Stimulated activated naive CD8-positive, alpha-beta T cell treated with anti-CD3 and anti-CD28 coated beads, Interleukin-15, Interleukin-2, amounts not matched to agents 100 ng/mL and 50 ng/mL, for 24 hours (primary cell): ENCODE measurements around the gene LXN.
"Not testable (repeated sequence)": the region's sequence is repeated elsewhere in the genome, so short reads cannot be mapped to it uniquely, and the experiment has no call there.

ENCODE experiments used
- H3K27ac Mint-ChIP-seq: one replicate; pipeline ENCODE4 v1.8.0; 2021; ENCODE audit warnings: mild to moderate bottlenecking, mixed read lengths
- H3K27me3 Mint-ChIP-seq: one replicate; pipeline ENCODE4 v1.8.0; 2021; ENCODE audit warnings: mixed read lengths
- H3K36me3 Mint-ChIP-seq: one replicate; pipeline ENCODE4 v1.8.0; 2021; ENCODE audit warnings: low read depth, mixed read lengths
- H3K4me1 Mint-ChIP-seq: one replicate; pipeline ENCODE4 v1.8.0; 2021; ENCODE audit warnings: low read depth, mixed read lengths
- H3K4me3 Mint-ChIP-seq: one replicate; pipeline ENCODE4 v1.8.0; 2021; ENCODE audit warnings: mild to moderate bottlenecking, mixed read lengths
- H3K9me3 Mint-ChIP-seq: one replicate; pipeline ENCODE4 v1.8.0; 2021; ENCODE audit warnings: mixed read lengths

The LXN gene

DNA sequence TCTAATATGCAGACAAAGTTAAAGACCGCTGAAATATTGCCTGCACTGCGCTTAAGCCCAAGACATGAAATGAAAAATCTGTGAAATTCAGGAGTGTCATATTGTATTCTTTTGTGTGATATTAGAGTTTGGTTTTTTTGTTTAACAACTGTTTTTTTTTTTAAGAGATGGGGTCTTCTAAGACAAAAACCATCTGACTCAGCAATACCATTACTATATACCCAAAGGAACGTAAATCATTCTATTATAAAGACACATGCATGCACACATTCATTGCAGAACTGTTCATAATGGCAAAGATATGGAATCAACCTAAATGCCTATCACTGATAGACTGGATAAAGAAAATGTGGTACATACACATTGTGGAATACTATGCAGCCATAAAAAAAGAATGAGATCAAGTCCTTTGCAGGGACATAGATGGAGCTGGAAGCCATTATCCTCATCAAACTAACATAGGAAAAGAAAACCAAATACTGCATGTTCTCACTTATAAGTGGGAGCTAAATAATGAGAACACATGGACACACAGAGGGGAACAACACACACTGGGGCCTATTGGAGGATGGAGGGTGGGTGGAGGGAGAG lies 21.5 kb upstream of the LXN start:
- H3K27me3 Mint-ChIP-seq, H3K27ac Mint-ChIP-seq, H3K4me1 Mint-ChIP-seq, H3K9me3 Mint-ChIP-seq, H3K4me3 Mint-ChIP-seq: not testable (repeated sequence)
- peaks cover 64% of the 10 kb centered on the region for H3K36me3 Mint-ChIP-seq

DNA sequence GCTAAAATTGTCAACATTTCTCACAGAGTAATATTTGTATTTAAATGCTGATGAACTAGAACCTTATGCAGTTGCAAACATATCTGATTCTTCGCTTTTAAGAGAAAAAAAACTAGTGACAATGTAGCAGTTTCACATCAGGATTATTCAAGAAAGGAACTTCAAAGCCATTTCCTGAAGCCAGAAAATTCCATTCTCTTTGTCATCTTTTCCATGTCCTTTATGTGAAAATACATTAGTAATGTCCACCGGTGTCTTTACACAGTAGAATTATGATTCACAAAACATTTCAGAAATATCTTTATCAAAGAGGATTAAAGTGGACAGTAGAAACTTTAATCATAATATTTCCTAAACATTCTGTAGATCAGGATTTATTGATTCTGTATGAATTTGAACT lies 12.7 kb upstream of the LXN start:
- H3K36me3 Mint-ChIP-seq, result peaks cover 52% of the 10 kb centered on the region
- H3K4me3 Mint-ChIP-seq, result no peak overlapping the region
- H3K9me3 Mint-ChIP-seq, result no peaks in the 10 kb centered on the region
- no peaks in the 10 kb centered on the region for H3K27me3 Mint-ChIP-seq
- H3K4me1 Mint-ChIP-seq, result no peaks in the 10 kb centered on the region
- H3K27ac Mint-ChIP-seq, result no peak overlapping the region

DNA sequence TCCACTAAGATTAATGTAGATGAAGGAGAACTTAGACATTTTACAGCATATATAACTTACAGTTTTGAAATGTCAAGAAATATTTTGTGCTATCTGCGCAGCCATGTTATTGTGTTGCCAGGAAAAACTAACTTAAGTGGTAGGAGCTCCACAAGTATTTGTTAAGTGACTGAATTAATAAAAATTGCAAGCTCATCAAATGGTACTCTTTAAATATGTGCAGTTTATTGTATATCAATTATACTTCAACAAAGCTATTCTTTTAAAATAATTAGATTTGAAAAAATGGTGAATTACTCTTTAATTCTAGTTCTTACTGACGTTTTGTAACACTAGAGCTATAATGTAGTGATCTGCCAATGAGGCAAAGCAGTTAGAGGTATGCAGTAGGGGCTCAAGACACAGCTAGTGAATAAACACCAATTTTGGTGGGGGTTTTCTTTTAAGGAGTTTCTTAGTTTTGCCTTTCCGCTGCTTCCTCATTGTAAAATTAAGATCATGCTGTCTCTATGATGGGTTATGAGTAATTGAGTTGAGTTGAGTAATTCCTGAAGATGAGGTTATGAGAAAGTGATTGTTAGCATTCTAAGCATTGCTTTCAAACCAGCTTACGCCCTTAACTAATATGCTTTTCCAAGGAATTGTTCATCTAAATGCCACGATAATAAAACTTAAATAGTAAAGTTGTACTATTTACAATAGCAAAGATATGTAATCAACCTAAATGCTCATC lies 10.9 kb upstream of the LXN start:
- H3K27ac Mint-ChIP-seq, result no peak overlapping the region
- H3K27me3 Mint-ChIP-seq, result no peaks in the 10 kb centered on the region
- H3K4me3 Mint-ChIP-seq, result no peak overlapping the region
- no peaks in the 10 kb centered on the region for H3K4me1 Mint-ChIP-seq
- H3K36me3 Mint-ChIP-seq, result peaks cover 41% of the 10 kb centered on the region
- H3K9me3 Mint-ChIP-seq, result no peaks in the 10 kb centered on the region

- Mint-ChIP-seq H3K27ac (no peak overlapping the region), H3K27me3 (no peaks in the 10 kb centered on the region), H3K36me3 (peaks cover 49% of the 10 kb centered on the region), H3K9me3 (no peaks in the 10 kb centered on the region), H3K4me3 (no peak overlapping the region), H3K4me1 (no peaks in the 10 kb centered on the region)
These were observed 8.4 kb upstream of the LXN start for GRCh38 chr3:158680861-158681260.

DNA sequence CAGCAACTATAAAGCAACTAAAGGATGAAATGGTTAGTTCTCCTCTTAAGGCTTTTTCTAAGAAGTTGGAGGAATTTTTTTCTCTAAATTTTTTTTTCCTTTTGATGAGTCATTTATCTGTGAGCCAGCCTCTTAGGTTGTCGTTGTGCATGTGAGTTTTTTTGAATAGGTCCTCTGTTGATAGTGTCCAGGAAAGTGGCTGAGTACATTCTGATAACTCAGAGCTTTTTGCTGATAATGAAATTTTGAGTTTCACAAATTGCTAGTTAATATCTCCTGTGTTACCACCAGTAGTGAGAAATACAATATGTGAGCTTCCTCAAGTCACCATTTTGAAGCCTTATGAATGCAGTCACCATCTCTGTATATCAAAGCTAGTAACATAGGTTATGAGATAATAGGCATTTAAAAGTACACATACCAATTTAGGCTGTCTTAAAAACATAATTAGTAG lies 7.1 kb upstream of the LXN start:
- Mint-ChIP-seq H3K9me3 (no peaks in the 10 kb centered on the region), H3K36me3 (peaks cover 41% of the 10 kb centered on the region), H3K27me3 (no peaks in the 10 kb centered on the region), H3K4me3 (no peak overlapping the region), H3K4me1 (no peaks in the 10 kb centered on the region), H3K27ac (no peak overlapping the region)

GRCh38 chr3:158678687-158679086 lies 6.2 kb upstream of the LXN start:
- no peak overlapping the region for H3K4me3 Mint-ChIP-seq
- H3K4me1 Mint-ChIP-seq, result no peaks in the 10 kb centered on the region
- no peak overlapping the region for H3K27ac Mint-ChIP-seq
- no peaks in the 10 kb centered on the region for H3K27me3 Mint-ChIP-seq
- no peaks in the 10 kb centered on the region for H3K9me3 Mint-ChIP-seq
- H3K36me3 Mint-ChIP-seq, result peaks cover 41% of the 10 kb centered on the region

- H3K4me1 Mint-ChIP-seq, result peaks cover 30% of the 10 kb centered on the region
- H3K4me3 Mint-ChIP-seq, result peak overlapping the region; percentile 84
- H3K36me3 Mint-ChIP-seq, result peaks cover 67% of the 10 kb centered on the region
- peak overlapping the region; percentile 79 for H3K27ac Mint-ChIP-seq
- H3K27me3 Mint-ChIP-seq, result no peaks in the 10 kb centered on the region
- no peaks in the 10 kb centered on the region for H3K9me3 Mint-ChIP-seq
These were observed 630 bp downstream of the LXN start for GRCh38 chr3:158671821-158672214.

GRCh38 chr3:158668506-158668905 lies 3.9 kb downstream of the LXN start:
- Mint-ChIP-seq H3K27ac (no peak overlapping the region), H3K36me3 (peaks cover 85% of the 10 kb centered on the region), H3K9me3 (no peaks in the 10 kb centered on the region), H3K4me1 (peaks cover 30% of the 10 kb centered on the region), H3K4me3 (no peak overlapping the region), H3K27me3 (no peaks in the 10 kb centered on the region)

DNA sequence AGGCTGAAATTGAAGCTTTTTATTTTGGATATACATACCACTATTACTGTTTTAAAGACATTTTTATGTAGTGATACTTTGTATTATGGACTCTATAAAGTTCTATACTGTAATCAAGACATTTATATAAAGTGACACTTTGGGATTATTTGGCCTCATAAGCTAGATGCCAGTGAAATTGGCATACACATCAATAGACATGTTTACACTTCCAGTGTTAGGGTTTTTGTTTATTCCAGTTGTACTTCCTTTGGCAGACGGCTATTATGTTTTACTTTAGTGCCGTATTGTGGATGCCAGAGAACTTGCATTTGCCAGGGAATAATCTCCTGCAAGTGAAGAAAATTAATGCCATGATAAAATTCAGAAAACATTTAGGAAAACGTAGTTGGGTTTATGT lies 6.0 kb downstream of the LXN start:
- H3K4me1 Mint-ChIP-seq, result peaks cover 13% of the 10 kb centered on the region
- no peaks in the 10 kb centered on the region for H3K9me3 Mint-ChIP-seq
- no peaks in the 10 kb centered on the region for H3K27me3 Mint-ChIP-seq
- H3K36me3 Mint-ChIP-seq, result peaks cover 79% of the 10 kb centered on the region
- no peak overlapping the region for H3K4me3 Mint-ChIP-seq
- no peak overlapping the region for H3K27ac Mint-ChIP-seq

- no peaks in the 10 kb centered on the region for H3K27me3 Mint-ChIP-seq
- H3K27ac Mint-ChIP-seq, result no peak overlapping the region
- H3K4me1 Mint-ChIP-seq, result peaks cover 9% of the 10 kb centered on the region
- H3K36me3 Mint-ChIP-seq, result peaks cover 69% of the 10 kb centered on the region
- H3K4me3 Mint-ChIP-seq, result no peak overlapping the region
- H3K9me3 Mint-ChIP-seq, result no peaks in the 10 kb centered on the region
These were observed 8.6 kb downstream of the LXN start for GRCh38 chr3:158663832-158664231.

GRCh38 chr3:158663246-158663645 lies 9.2 kb downstream of the LXN start:
- Mint-ChIP-seq H3K4me3 (no peak overlapping the region), H3K36me3 (peaks cover 66% of the 10 kb centered on the region), H3K9me3 (no peaks in the 10 kb centered on the region), H3K4me1 (peaks cover 13% of the 10 kb centered on the region), H3K27me3 (no peaks in the 10 kb centered on the region), H3K27ac (no peak overlapping the region)

GRCh38 chr3:158660711-158661110 lies 11.7 kb downstream of the LXN start:
- peaks cover 65% of the 10 kb centered on the region for H3K36me3 Mint-ChIP-seq
- no peak overlapping the region for H3K27ac Mint-ChIP-seq
- peaks cover 13% of the 10 kb centered on the region for H3K4me1 Mint-ChIP-seq

DNA sequence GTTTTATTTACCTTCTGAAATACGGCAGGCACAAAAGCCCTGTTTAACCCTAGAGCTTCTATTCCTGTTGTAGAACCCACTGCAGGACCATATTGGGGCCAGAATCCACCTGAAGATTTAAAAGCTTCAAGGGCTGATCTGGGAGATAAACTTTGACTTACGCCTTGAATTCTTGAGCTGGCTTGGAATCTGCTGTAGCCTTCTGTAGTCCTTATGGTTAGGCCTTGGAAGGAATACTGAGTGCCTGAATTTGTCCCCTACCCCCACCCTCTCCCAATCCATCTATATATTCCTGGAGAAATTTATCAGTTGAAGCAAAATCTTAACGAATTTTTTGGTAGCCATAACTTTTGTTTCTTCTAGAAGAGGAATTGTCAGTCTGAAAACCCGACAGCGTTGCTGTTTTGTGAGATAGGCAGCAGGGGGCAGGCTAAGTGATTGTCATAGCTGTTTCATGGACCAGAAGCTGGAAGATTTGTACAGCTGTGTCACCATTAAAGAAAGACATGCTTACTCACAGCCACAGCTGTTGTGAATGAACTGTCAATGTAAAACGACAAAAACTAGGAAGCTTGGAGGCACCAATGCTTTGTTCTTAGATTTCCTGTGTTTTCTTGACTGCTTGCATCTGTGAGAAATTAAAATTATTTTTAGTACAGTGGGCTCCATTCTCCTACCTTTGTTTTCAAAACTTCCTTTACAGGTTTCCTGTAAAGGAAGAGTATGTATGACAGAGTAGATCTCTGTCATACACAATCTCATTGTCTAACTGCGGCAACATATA lies 12.8 kb downstream of the LXN start:
- Mint-ChIP-seq H3K9me3 (no peaks in the 10 kb centered on the region), H3K4me3 (no peak overlapping the region), H3K27me3 (no peaks in the 10 kb centered on the region), H3K27ac (no peak overlapping the region), H3K4me1 (peaks cover 13% of the 10 kb centered on the region), H3K36me3 (peaks cover 60% of the 10 kb centered on the region)

More at GRCh38 chr3:158660711-158661110, 11.7 kb downstream of the LXN start:
- Mint-ChIP-seq H3K4me3 (no peak overlapping the region), H3K9me3 (no peaks in the 10 kb centered on the region), H3K27me3 (no peaks in the 10 kb centered on the region)

- Mint-ChIP-seq H3K4me1 (peaks cover 13% of the 10 kb centered on the region), H3K36me3 (peaks cover 53% of the 10 kb centered on the region), H3K9me3 (no peaks in the 10 kb centered on the region), H3K4me3 (no peak overlapping the region), H3K27me3 (no peaks in the 10 kb centered on the region), H3K27ac (no peak overlapping the region)
These were observed 13.6 kb downstream of the LXN start for GRCh38 chr3:158658889-158659288.

GRCh38 chr3:158652463-158652862 lies 20.0 kb downstream of the LXN start:
- no peaks in the 10 kb centered on the region for H3K9me3 Mint-ChIP-seq
- H3K4me1 Mint-ChIP-seq, result peaks cover 7% of the 10 kb centered on the region
- no peak overlapping the region for H3K4me3 Mint-ChIP-seq
- no peaks in the 10 kb centered on the region for H3K27me3 Mint-ChIP-seq
- peaks cover 65% of the 10 kb centered on the region for H3K36me3 Mint-ChIP-seq
- H3K27ac Mint-ChIP-seq, result no peak overlapping the region
